HG03064 (cell line): ENCODE results near the gene DNHD1.

Source experiments
- ATAC-seq: cut with Tn5 transposase; IDR thresholded peaks from one replicate; pipeline ENCODE4 v1.9.1; 2021; ENCODE audit warnings: low read depth; ENCODE audit not compliant: unreplicated experiment

DNHD1 gene

GRCh38 chr11:6530848-6531247, 33.8 kb downstream of the DNHD1 start:
- no peak for ATAC-seq

- ATAC-seq, result no peak
Measured at GRCh38 chr11:6531267-6531752, 34.2 kb downstream of the DNHD1 start.

DNA sequence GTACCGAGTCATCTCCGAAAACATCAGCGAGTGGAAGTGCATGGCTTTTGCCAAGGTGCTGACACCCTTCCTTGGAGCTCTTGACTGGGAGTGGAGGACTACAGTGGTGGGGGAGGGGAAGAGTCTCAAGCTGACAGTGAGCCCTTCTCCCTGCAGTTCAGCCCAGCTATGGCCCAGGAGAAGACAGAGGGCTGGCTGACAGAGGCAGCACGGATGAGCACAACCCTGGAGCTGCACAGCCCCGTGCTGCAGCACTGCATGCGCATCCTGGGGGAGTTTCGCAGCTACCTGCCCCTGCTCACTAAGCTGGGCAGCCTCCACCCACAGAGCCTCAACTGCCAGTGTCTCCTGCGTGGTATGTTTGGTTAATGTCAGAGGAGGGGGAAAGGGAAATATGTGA, 41.4 kb downstream of the DNHD1 start:
- no peak for ATAC-seq

GRCh38 chr11:6538945-6539344, 41.9 kb downstream of the DNHD1 start:
- ATAC-seq, result no peak

- ATAC-seq, result no peak
Measured at GRCh38 chr11:6539748-6540268, 42.7 kb downstream of the DNHD1 start.

- ATAC-seq, result no peak
Measured at GRCh38 chr11:6541356-6541755, 44.3 kb downstream of the DNHD1 start.

DNA sequence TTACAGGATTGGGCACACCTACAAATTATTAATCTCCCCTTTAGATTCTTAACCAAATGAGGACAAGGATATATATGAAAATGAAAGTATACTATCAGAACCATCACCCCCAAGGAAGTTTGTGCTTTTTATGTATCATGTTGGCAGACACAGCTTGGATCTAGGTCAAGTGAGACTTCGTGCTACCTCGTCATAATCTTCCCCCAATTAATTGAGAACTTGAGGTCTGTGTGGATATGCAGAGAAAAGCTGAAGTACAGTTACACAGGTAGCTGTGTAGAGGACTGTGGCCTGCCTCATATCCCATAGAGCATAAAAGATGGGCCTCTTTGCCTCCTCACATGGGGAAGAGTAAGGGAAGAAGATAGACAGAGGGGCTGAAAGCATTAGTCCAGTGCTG, 45.6 kb downstream of the DNHD1 start:
- no peak for ATAC-seq

DNA sequence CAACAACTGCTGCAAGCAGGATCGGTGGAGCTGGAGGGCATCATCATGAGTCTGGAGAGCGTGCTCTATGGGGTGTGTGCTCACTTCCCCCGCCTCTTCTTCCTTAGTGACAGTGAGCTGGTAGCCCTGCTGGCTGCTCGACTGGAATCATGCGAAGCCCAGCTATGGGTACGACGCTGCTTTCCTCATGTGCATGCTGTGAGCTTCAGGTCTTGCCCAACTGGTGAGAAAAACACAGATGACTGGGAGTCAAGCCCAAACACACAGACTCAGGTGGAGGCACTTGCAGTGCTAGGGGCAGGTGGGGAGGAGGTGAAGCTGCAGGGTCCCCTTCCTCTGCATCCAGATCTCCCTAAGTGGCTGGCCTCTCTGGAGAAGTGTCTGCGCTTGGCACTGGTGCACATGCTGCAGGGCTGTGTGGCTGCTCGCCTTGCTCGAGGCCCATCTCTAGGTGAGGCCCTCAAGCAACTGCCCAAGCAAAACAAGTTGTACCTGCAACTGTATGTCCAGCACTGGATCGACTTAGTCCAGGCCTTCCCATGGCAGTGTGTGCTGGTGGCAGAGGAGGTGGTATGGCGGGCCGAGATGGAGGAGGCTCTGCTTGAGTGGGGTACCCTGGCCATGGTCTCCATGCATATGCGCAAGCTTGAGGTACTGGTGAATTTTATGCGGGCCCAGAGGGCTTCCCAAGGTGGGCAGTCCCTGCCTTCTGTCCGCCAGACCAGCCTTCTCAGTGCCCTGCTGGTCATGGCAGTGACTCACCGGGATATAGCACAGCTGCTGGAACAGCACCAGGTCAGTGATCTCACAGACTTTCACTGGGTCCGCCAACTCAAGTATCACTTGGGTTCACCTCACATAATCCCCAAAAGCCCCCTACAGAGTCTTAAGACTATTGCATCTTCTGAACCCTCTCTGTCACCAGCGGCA, 48.1 kb downstream of the DNHD1 start:
- ATAC-seq, result no peak

GRCh38 chr11:6545917-6546605, 49.0 kb downstream of the DNHD1 start:
- ATAC-seq, result no peak

GRCh38 chr11:6546735-6547134, 49.7 kb downstream of the DNHD1 start:
- no peak for ATAC-seq

DNA sequence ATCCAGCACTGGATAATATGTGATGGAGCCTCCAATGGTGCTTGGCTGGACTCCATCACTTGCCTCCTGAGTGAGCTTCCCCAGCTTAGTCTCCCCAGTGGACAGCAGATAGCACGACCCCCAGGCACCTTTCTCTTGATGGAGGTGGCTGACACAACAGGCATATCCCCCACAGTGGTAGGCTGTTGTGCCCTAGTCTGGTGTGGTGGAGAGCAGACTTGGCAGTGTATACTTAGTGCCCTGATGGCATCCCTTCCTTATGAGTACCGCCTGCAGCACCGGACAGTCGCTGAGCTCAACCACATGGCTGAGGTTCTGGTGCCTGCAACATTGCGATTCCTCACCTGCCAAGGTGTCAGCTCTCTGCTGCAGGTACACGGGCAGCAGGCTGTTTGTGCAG, 50.1 kb downstream of the DNHD1 start:
- no peak for ATAC-seq

- no peak for ATAC-seq
Measured at GRCh38 chr11:6548121-6548520, 51.0 kb downstream of the DNHD1 start.

DNA sequence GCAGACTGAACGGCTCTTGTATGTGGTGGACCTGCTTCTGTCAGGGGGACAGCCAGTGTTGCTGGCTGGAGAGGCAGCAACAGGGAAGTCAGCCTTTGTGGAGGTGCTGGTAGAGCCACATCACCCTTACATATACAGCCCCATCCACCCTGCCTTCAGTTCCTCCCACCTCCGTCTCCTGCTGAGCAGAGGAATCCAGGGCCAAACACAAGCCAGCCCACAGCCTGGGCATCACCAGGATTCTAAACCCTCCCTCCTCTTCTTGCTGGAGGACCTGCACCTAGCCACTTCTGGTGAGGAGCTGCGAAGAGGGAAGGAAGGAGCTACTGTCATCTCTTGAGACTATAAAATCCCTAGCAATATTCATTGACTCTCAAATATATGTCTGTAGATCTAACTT, 51.6 kb downstream of the DNHD1 start:
- ATAC-seq, result no peak

GRCh38 chr11:6553634-6554033, 56.6 kb downstream of the DNHD1 start:
- no peak for ATAC-seq

DNA sequence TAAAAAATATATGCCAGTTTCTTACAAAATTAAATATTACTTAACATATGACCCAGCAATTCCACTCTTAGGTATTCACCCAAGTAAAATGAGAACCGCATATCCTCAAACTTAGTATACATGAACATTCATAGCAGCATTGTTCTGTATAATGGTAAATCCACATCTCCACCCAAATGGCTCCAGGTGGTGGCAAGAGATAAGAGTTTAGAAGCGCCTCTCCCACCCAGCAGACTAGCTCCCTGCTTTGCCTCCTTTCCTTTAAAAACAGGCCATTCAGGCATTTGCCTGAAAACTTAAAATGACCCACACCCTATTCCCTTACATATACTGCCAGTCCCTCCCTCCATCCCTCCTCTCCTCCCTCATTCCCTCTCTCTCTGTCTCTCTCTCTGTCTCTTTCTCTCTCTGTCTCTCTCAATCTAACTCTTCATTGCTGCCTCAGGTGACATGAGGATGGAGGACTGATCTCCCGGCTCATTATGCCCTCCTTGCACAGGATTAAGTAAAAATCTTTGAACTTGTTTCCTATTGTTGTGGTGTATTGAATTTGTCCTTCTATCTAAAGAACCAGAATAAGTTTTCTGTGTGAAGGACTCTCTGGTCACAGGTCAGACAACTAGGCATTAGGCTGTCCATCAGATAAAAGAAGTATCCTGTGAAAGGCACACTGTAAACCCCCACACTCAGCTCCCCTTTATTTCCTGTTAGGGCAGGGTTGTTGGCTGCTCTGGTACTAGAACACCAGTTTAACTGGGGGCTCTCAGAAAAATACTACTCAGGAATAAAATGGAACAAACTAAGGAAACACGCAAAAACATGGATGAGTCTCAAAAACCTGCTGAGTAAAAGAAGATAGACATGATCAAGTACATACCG, 58.0 kb downstream of the DNHD1 start:
- no peak for ATAC-seq

- ATAC-seq, result no peak
Measured at GRCh38 chr11:6556139-6556949, 59.3 kb downstream of the DNHD1 start.

- ATAC-seq, result no peak
Measured at GRCh38 chr11:6557063-6557462, 60.0 kb downstream of the DNHD1 start.

- no peak for ATAC-seq
Measured at GRCh38 chr11:6557761-6558674, 60.9 kb downstream of the DNHD1 start.

- ATAC-seq, result no peak
Measured at GRCh38 chr11:6559369-6559768, 62.3 kb downstream of the DNHD1 start.
